ENCODE measurements around the gene SMAD3. TPM values are rescaled to one million over a fixed set of nuclear protein-coding genes. Genes with fewer than 3 reads are reported as not detected.

The SMAD3 gene
- total RNA-seq, 2 experiments from 2014 or later, result 41.2 to 77.8 TPM

DNA sequence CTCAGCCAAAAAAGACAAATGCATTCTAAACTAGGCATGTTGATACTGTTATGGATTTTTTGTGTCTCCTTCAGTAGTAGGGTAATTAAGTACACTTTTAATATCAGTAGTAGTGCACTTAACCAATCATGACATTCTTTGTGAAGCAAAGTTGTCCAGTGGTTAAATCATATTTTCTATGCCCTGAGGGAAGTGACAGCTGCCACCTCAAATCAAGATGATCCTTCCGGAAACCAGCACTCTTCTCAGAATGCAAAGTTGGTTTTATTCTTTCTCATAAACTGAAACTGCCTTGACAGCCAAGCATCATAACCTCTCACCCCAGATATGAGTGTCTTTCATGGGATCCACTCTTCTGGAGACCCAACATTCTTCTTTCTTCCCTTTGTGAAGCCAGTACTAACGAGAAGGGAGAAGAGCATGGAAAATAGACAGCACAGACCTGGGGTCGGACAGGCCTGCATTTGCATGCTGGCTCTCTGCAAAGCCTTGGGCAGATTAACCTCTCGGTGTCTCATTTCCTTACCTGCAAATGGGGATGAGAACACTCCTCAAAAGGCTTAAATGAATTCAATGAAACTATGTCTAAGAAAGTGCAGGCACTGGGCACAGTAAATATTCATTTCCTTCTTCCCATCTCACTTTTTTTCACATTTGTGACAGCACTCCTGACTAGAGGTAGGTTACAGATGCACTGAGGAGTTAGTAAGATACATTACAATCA, 175.9 kb downstream of the SMAD3 start:
- Histone ChIP-seq H2AFZ (ENCODE audit: low read length) (no peak overlapping the region), H3K4me2 (ENCODE audit: low read length) (peak overlapping the region; percentile 56), H3K9me2 (ENCODE audit: insufficient read depth, low read length) (no peaks in the 10 kb centered on the region), H3K79me2 (ENCODE audit: insufficient read depth, low read depth, low read length) (peaks cover 69% of the 10 kb centered on the region), H3K4me3 (ENCODE audit: low read depth, low read length, poor library complexity, severe bottlenecking) (no peak overlapping the region), H3K27ac (ENCODE audit: low read depth, low read length, poor library complexity, severe bottlenecking) (no peak overlapping the region), H4K20me1 (ENCODE audit: insufficient read depth, low read length) (peaks cover 17% of the 10 kb centered on the region; the same call in 1 of the 2 replicates), H3K9me3 (ENCODE audit: low read length) (peaks cover 25% of the 10 kb centered on the region; the same call in 1 of the 2 replicates), H3K36me3 (ENCODE audit: insufficient read depth, low read length) (peaks cover 38% of the 10 kb centered on the region), H3K4me1 (ENCODE audit: insufficient read depth, low read length, poor library complexity, severe bottlenecking) (peaks cover 30% of the 10 kb centered on the region)
- ChIA-PET CTCF (ENCODE audit: unreplicated experiment) (no interaction called here), POLR2A (interaction anchor here (0.8 to 2.0 kb wide), 3 partner anchors 13 to 16 kb away, joined by 3 to 6 read pairs (median 4); partner anchors contain the start of genes AAGAB and IQCH)
- intact Hi-C loops (cut with micrococcal nuclease; ENCODE audit: unreplicated experiment), result no loop called here
- TF ChIP-seq EZH2phosphoT487 (IDR thresholded peaks at IDR 0.05; ENCODE audit: borderline replicate concordance, low read depth, low read length), result no peak
- TF ChIP-seq CTCF (conservative IDR thresholded peaks at IDR 0.05; ENCODE audit: low read length), result no peak
- DNase-seq (ENCODE audit: low spot score), result peak; percentile 19
- BruUV-seq (replicated peaks), result no TSS peak

DNA sequence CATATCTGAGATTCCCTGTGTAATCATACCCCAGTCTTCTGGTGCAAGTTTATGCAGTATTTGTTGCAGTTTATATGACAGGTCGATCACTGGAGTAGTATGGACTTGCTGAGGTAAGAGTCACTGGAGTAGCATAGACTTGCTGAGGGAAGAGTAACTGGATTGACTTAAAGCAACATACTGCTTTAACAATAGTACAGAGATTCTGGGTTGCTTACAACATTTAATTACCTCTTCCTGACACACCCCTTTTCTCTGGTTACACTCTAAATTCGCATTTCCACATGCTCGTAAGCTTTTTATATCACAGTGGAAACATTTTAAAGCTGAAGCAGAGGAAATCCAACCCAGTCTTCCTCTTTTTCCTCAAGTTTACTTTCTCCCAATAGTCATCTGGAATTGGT, 177.3 kb downstream of the SMAD3 start:
- intact Hi-C loops (cut with micrococcal nuclease; ENCODE audit: unreplicated experiment), result no loop called here
- H3K79me2 ChIP-seq (ENCODE audit: insufficient read depth, low read depth, low read length), result peaks cover 59% of the 10 kb centered on the region
- no peak overlapping the region for H3K27ac ChIP-seq (ENCODE audit: low read depth, low read length, poor library complexity, severe bottlenecking)
- H2AFZ ChIP-seq (ENCODE audit: low read length), result no peak overlapping the region
- H3K4me3 ChIP-seq (ENCODE audit: low read depth, low read length, poor library complexity, severe bottlenecking), result no peak overlapping the region
- TF ChIP-seq EZH2phosphoT487 (IDR thresholded peaks at IDR 0.05; ENCODE audit: borderline replicate concordance, low read depth, low read length) (no peak), CTCF (conservative IDR thresholded peaks at IDR 0.05; ENCODE audit: low read length) (no peak)
- H3K4me2 ChIP-seq (ENCODE audit: low read length), result no peak overlapping the region
- ChIA-PET CTCF (ENCODE audit: unreplicated experiment) (no interaction called here), POLR2A (interaction anchor here (0.7 kb wide), 1 partner anchor 406 kb away, joined by 5 read pairs; no protein-coding TSS in a partner anchor)
- no peaks in the 10 kb centered on the region for H3K9me2 ChIP-seq (ENCODE audit: insufficient read depth, low read length)
- peaks cover 34% of the 10 kb centered on the region; the same call in 1 of the 2 replicates for H3K9me3 ChIP-seq (ENCODE audit: low read length)
- H3K4me1 ChIP-seq (ENCODE audit: insufficient read depth, low read length, poor library complexity, severe bottlenecking), result peaks cover 30% of the 10 kb centered on the region
- H4K20me1 ChIP-seq (ENCODE audit: insufficient read depth, low read length), result peaks cover 13% of the 10 kb centered on the region; the same call in 1 of the 2 replicates
- BruUV-seq (replicated peaks), result no TSS peak
- no peak for DNase-seq (ENCODE audit: low spot score)
- peaks cover 45% of the 10 kb centered on the region for H3K36me3 ChIP-seq (ENCODE audit: insufficient read depth, low read length)

Other genes starting within 250 kb of the SMAD3 start
- gene AAGAB, start 189.1 kb downstream of the SMAD3 start, total RNA-seq (2014; rRNA removed; shearing (Covaris generic)), result 31.0 and 36.2 TPM in 2 replicates
- gene AAGAB, start 189.1 kb downstream of the SMAD3 start, total RNA-seq (2022), result 39.7 and 39.9 TPM in 2 replicates
- gene IQCH, start 189.2 kb downstream of the SMAD3 start, total RNA-seq (2014; rRNA removed; shearing (Covaris generic)), result 3.9 and 6.8 TPM in 2 replicates
- gene IQCH, start 189.2 kb downstream of the SMAD3 start, total RNA-seq (2022), result 5.8 and 5.9 TPM in 2 replicates